Activated naive CD8-positive, alpha-beta T cell treated with anti-CD3 and anti-CD28 coated beads, Interleukin-2, amount 50 U/mL, for 24 hours (primary cell): ENCODE measurements around the gene RAB24.
A peak's percentile ranks its signal among the peaks of the same experiment; 100 is the strongest.

Experiments used
- ATAC-seq: fragments of 150-1000 bp; cut with Tn5 transposase; one replicate; pipeline ENCODE4 v1.10.0; 2021
- DNase-seq: peaks from one replicate; pipeline ENCODE4 v3.0.0; 2021
- H3K27ac Mint-ChIP-seq: one replicate; pipeline ENCODE4 v1.8.0; 2021; ENCODE audit warnings: mild to moderate bottlenecking, mixed read lengths
- H3K27me3 Mint-ChIP-seq: one replicate; pipeline ENCODE4 v1.8.0; 2021; ENCODE audit warnings: mixed read lengths
- H3K36me3 Mint-ChIP-seq: one replicate; pipeline ENCODE4 v1.8.0; 2021; ENCODE audit warnings: low read depth, mixed read lengths
- H3K4me1 Mint-ChIP-seq: one replicate; pipeline ENCODE4 v1.8.0; 2021; ENCODE audit warnings: mixed read lengths
- H3K4me3 Mint-ChIP-seq: one replicate; pipeline ENCODE4 v1.8.0; 2021; ENCODE audit warnings: mild to moderate bottlenecking, moderate library complexity, mixed read lengths
- H3K9me3 Mint-ChIP-seq: one replicate; pipeline ENCODE4 v1.8.0; 2021; ENCODE audit warnings: mixed read lengths

RAB24 gene

DNA sequence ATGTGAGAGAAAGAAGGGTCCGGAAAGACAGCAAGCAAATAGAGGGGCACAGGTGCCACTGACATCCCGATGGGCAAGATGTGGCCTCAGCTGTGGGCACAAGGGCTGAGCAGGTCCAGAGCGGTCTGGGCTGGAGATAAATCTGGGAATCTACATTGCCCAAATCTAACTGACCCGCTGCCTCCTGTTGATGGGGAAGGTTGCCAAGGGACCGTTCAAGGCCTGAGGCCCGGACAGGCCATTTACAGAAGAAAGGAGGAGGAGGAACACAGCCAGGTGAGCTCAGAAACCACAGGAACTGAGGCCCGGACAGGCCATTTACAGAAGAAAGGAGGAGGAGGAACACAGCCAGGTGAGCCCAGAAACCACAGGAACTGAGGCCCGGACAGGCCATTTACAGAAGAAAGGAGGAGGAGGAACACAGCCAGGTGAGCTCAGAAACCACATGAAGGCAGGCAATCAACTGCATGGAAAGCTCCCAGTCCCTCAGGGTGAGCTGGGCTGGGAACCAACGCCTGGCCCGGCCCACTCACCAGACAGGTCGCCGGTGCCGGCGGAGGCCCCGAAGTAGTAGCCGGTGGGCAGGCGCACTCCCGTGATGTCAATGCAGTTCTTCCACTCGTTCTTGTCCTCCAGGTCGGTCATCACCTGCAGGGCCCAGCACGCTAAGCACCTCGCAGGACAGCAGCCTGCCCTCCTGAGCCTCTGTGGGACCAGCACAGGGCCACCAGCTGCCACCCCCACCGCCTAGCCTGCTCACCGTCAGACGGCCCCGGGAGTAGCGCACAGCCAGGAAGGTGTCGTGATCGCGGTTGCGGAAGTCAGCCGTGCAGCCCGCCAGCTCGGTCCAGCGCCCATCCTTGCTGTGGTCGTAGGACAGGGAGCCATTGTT is 33.3 kb upstream of the RAB24 start:
- Mint-ChIP-seq H3K4me3 (no peak overlapping the region), H3K9me3 (no peaks in the 10 kb centered on the region), H3K4me1 (peaks cover 10% of the 10 kb centered on the region), H3K27ac (no peak overlapping the region), H3K36me3 (peaks cover 41% of the 10 kb centered on the region), H3K27me3 (no peaks in the 10 kb centered on the region)
- DNase-seq (no peak), ATAC-seq (no peak)

DNA sequence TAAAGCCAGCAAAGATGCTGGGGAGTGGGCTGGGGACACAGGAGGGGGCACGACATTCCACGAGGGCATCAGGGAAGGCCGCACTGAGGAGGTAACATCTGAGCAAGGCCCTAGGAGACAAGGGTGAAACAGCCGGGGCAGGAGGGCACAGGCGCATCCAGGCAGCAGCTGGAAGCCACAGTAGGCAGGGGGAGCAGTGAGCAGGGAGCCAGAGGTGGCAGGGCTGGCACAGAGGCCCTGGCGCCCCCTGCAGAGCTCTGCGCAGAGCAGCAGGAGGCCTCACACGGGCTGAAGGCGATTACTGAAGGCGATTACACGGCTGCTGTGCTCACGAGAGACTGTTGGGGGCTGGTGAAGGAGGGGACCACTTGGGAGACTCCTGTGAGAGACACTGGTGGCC is 32.6 kb upstream of the RAB24 start:
- Mint-ChIP-seq H3K27ac (no peak overlapping the region), H3K4me3 (no peak overlapping the region), H3K9me3 (no peaks in the 10 kb centered on the region), H3K36me3 (peaks cover 36% of the 10 kb centered on the region), H3K27me3 (no peaks in the 10 kb centered on the region), H3K4me1 (peaks cover 13% of the 10 kb centered on the region)
- ATAC-seq (peak; percentile 70), DNase-seq (peak; percentile 34)

DNA sequence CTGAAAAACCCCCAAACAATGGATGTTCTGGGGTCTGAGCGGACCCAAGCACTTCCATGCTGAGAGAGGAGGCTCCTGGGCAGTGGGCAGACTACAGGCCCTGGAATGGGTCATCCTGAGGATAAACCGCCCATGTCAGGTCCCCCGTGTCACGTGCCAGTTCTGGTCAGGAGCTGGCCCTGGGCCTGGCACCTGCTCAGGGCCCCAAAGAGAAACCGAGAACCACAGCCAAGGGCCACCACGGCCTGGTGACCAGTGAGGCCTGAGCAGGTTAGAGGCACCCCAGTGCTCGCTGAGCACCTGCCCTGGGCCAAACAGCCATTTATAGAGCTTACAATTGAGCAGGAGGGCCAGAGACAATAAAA is 32.2 kb upstream of the RAB24 start:
- Mint-ChIP-seq H3K9me3 (no peaks in the 10 kb centered on the region), H3K36me3 (peaks cover 36% of the 10 kb centered on the region), H3K4me1 (peaks cover 13% of the 10 kb centered on the region), H3K27ac (no peak overlapping the region), H3K4me3 (no peak overlapping the region), H3K27me3 (no peaks in the 10 kb centered on the region)
- ATAC-seq (no peak), DNase-seq (no peak)

DNA sequence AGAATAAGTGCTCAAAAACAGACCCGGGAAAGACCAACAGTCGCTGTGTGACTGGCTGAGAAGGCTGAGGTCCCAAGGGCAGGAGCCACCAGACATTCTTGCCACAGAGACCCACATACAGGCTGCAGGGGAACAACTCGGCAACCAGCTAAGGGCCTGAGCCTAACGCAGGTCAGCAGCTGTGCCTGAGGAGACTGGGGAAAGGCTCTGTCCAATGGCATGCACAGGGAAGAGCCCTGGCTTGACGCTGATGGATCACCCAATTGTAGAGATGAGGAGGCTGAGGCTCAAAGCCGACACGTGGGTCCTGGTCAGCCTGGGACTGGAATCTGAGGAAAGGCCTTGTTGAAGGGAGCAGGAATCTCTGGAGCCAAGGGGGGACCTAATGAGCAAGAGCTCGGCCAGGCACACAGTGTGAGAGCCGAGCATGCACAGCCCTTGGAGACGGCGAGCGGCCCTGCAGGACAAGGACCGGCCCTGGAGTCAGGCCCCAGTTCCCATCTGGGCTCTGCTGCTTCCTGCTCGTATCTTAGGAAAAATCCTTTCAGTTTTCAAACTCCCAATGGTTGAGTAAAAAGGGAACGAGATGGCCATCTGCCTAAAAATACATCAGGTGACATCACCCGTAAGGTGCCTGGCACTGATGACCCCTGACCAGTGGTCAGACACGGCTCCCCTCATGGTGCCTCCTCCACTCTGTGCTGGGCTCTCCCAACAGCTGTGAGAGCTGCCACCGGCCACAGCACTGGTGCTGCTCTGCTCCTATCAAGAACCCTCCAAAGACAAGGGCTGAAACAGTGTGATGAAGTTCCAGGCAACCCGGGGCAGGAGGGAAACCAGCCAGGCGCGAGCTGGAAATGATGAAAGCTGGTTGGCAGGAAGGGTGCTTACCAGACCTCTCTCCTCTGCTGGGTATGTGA is 31.5 kb upstream of the RAB24 start:
- no peak for DNase-seq
- Mint-ChIP-seq H3K36me3 (peaks cover 34% of the 10 kb centered on the region), H3K27ac (no peak overlapping the region)

DNA sequence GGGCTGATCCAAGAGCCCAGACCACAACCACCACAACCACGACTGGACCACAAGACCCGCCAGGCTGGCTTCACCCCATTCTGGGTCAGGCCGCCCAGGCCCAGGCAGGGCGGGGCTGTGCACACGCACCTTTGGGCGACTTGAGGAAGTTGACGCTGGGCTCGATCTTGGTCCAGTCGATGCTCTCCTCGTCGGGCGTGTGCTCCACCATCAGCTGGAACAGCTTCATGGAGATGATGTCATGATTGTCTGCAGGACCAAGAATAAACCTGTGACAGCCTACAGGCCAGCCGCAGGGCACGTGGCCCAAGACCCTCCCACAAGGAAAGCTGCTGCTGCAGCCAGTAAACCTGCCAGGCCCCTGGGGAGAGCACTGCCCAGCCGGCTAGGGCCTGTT is 30.6 kb upstream of the RAB24 start:
- H3K27me3 Mint-ChIP-seq, result no peaks in the 10 kb centered on the region
- no peaks in the 10 kb centered on the region for H3K9me3 Mint-ChIP-seq
- no peak for DNase-seq
- peaks cover 6% of the 10 kb centered on the region for H3K4me1 Mint-ChIP-seq
- no peak for ATAC-seq
- peaks cover 25% of the 10 kb centered on the region for H3K36me3 Mint-ChIP-seq
- no peak overlapping the region for H3K27ac Mint-ChIP-seq
- no peak overlapping the region for H3K4me3 Mint-ChIP-seq

More for the DNA sequence above, 31.5 kb upstream of the RAB24 start:
- H3K9me3 Mint-ChIP-seq, result no peaks in the 10 kb centered on the region
- peaks cover 14% of the 10 kb centered on the region for H3K4me1 Mint-ChIP-seq
- H3K4me3 Mint-ChIP-seq, result no peak overlapping the region
- ATAC-seq, result no peak
- no peaks in the 10 kb centered on the region for H3K27me3 Mint-ChIP-seq

DNA sequence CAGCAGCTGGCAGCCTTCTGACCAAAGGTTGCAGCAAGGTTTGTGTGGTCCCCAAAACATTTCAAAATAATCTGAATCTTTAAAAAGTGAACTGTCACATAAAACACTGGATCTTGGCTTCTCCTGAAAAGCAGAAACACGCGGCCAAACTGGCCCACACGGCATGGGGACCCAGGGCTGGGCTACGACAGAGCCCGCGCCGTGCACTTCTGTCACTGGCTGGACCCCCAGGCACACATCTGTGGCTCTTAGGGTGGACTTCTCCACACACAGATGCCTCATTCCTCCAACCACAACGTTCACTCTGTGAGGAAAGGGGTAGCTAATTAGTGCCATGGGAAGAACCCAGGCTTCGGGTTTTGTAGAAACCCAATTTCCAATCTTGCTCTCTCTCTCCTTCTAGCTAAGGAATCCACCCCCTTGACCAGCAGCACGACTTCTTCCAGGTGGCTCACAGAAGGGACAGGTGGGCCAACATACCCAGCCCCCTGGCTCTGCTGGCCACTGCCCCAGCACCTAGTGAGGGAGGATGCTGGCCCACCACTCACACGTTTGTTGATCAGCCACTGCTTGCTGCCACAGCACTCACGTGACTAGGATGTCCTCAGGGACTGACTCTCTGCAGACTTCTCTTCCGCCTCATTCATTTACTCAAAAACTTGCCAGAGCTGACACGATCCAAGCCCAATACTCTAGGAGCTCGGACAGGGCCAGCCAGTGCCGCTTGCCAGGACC is 30.1 kb upstream of the RAB24 start:
- H3K27ac Mint-ChIP-seq, result no peak overlapping the region
- H3K9me3 Mint-ChIP-seq, result no peaks in the 10 kb centered on the region
- H3K36me3 Mint-ChIP-seq, result peaks cover 25% of the 10 kb centered on the region
- ATAC-seq, result no peak
- no peak for DNase-seq
- H3K4me3 Mint-ChIP-seq, result no peak overlapping the region
- no peaks in the 10 kb centered on the region for H3K27me3 Mint-ChIP-seq
- peaks cover 6% of the 10 kb centered on the region for H3K4me1 Mint-ChIP-seq

DNA sequence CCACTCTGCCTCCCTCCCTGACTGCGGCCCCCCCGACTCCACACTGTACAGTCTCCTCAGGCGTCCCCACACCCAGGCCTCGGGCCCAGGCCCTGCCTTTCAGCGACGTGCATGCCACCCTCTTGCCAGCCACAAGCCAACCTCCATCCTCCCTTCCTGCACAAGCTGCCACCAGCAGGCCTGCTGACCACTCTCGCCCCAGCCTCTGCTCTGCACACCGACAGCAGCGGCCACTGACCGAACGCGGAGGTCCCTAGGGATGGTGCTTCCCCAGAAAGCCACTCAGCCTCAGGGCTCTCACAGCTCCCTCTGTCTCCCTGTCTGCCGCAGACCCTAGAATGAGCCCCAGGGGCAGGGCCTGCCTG is 29.4 kb upstream of the RAB24 start:
- no peak for DNase-seq
- Mint-ChIP-seq H3K36me3 (peaks cover 25% of the 10 kb centered on the region), H3K4me3 (no peak overlapping the region), H3K4me1 (peaks cover 12% of the 10 kb centered on the region), H3K27me3 (no peaks in the 10 kb centered on the region), H3K27ac (no peak overlapping the region), H3K9me3 (no peaks in the 10 kb centered on the region)
- ATAC-seq, result no peak

DNA sequence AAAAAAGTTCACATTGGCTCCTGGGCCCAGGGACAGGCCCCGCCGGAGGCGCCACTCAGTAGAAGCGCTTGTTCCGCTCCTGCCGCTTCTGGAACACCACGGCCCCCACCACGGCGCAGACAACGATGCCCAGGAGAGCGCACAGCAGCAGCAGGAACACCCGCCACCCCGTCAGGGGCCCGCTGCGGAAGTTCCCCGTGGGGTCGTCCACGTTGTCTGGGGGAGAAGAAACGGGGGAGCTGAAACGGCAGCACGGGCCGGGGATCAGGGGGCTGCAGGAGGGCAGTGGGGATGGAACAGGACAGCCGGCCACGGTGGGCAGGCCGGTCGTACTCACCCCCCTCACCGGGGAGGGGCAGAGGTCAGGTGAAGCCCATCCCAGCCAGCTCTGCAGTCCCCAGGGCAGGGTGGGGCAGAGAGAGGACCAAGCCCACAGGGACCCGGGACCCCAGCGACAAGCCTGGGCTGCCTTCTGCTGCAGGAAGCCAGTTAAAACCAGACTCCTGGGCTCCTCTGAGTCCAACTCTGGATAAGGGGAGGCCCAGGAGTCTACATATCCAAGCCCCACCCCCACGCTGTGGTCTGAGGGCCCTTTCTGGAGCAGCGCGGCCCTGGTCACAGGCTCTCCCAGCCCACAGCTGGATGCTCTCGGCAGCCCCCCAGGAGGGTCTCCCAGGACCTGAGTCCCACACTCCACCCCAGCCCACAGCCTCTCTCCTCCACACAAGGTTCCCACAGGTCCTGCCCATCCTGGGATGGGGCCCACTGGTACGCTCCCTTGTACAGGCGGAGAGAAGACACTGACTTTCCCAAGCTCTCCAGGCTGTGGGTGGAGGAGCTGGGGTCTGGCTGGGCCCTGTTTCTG is 28.7 kb upstream of the RAB24 start:
- Mint-ChIP-seq H3K4me3 (no peak overlapping the region), H3K36me3 (peaks cover 25% of the 10 kb centered on the region), H3K27me3 (no peaks in the 10 kb centered on the region), H3K27ac (no peak overlapping the region), H3K9me3 (no peaks in the 10 kb centered on the region), H3K4me1 (peaks cover 17% of the 10 kb centered on the region)
- DNase-seq (no peak), ATAC-seq (no peak)

DNA sequence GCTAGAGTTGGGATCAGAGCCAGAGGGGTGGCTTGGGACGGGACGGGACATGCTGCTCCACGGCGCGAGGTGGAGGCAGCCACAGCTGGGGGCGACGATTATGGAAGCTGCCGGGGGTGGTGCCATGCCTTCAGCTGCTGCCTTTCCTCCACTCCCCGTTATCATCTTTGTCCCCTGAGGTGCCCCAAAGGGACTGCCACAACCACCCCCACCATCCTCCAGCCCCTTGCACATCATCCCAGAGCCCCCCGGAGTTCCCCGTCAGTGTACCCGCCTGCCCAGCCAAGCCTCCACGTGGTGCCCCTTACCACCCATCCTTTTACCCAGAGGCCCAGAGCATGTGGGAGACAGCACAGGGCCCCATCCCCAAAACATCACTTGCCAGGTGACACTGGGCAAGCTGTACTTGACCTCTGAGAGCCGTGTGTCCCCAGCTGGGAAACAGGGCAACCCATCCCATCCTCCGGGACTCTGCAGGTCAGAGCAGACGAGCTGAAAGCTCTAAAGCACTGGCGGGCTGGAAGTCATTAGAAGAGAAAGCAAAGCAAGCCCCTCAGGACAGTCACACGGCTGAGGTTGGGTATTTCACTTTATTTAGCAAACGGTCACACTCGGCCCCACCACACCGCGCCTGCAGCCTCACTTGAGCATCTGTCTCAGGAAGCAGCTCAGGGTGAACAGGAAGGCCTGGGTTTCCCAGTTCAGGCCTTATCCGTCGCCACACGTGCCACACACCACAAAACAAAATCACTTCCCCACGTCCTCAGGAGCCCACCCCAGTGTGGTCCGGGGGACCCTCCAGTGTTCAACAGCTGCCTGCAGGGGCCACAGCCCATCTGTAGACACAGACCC is 27.7 kb upstream of the RAB24 start:
- Mint-ChIP-seq H3K9me3 (no peaks in the 10 kb centered on the region), H3K4me3 (no peak overlapping the region), H3K36me3 (peaks cover 23% of the 10 kb centered on the region), H3K27me3 (no peaks in the 10 kb centered on the region), H3K4me1 (peaks cover 17% of the 10 kb centered on the region), H3K27ac (no peak overlapping the region)
- DNase-seq (no peak), ATAC-seq (no peak)

DNA sequence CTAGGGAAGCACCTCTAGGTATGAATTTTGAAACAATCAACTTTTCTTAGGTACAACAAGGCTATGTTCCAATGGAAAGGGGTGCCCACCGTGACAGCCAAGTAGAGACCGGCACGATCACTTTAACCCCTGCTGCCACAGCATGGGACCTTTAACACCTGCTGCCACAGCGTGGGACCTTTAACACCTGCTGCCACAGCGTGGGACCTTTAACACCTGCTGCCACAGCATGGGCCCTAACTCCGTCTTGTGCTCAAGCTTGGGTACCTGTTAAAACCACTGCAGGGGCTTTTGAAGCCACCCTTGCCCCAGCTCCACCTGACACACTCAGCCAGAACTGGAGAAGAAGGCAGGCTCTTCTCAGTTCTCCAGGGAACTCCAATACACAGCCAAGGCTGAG is 26.4 kb upstream of the RAB24 start:
- H3K4me3 Mint-ChIP-seq, result no peak overlapping the region
- no peak for DNase-seq
- no peaks in the 10 kb centered on the region for H3K27me3 Mint-ChIP-seq
- no peaks in the 10 kb centered on the region for H3K9me3 Mint-ChIP-seq
- ATAC-seq, result no peak
- H3K4me1 Mint-ChIP-seq, result peaks cover 20% of the 10 kb centered on the region
- no peak overlapping the region for H3K27ac Mint-ChIP-seq
- H3K36me3 Mint-ChIP-seq, result peaks cover 14% of the 10 kb centered on the region

DNA sequence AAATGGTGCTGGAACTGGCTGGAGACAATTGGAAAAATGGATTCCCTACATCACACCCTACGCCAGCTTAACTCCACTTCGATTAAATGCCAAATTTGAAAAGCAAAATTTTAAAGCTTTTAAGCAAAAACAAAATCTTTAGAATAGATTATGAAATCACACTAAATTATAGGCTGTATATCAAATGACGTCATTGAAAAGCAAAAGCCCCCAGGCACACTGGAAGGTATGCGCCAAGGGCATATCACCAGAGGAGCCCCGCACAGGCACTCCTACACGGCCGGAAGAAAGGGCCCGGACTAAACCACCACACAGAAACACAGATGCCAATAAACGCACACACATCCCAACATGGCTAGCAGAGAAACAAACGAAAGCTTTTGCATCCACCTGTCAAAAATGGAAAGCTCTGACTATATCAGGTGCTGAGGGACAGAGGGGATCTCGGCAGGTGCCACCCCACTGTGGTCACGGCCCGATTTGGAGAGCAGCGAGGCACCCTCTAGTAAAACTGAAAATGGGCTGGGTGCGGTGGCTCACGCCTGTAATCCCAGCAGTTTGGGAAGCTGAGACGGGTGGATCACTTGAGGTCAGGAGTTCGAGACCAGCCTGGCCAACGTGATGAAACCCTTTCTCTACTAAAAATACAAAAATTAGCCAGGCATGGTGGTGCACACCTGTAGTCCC is 25.2 kb upstream of the RAB24 start:
- Mint-ChIP-seq H3K9me3 (no peaks in the 10 kb centered on the region), H3K27ac (no peak overlapping the region), H3K27me3 (no peaks in the 10 kb centered on the region), H3K36me3 (peaks cover 6% of the 10 kb centered on the region), H3K4me1 (peaks cover 24% of the 10 kb centered on the region), H3K4me3 (no peak overlapping the region)
- no peak for DNase-seq
- ATAC-seq, result no peak

DNA sequence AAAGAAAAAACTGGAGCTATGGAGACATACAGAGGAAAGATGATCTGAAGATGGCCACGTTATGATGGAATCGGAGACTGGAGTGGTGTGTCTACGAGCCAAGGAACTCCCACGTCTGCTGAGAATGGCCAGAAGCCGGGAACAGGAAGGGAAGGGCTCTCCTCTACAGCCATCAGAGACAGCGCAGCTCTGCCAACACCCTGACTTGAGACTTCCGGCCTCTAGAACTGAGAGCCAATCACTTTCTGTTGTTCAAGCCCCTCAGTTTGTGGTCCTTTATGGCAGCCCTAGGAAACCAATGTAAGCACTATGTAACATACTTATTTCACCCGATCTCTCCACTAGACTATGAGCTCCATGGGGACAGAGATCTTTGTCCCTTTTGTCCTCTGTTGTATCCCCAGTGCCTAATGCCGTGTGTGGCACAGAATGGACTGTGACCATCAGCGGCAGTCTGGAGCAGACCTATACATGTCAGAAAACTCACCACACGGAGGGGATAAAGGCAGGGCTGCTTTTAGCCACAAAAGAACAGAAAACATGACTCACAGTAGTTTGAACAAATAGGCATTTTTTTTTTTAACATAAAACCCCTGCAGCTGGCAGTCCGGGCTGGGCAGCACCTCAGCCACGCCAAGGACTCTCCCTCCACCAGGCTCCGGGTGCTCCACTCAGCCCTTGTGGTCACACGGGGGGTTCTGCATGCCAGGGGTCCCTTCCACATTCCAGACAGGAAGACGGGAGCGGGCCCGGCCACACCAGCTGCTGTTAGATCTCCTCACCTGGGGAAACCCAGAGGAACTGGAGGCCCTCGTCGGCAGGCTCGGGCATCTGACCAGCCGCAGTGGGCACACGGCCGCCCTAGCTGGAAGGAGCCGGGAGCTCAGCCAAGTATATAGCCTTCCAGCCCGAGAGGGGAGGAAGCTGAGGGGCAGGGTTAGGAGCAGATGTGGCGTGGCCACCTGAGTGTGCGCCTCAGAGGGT is 24.3 kb upstream of the RAB24 start:
- peak overlapping the region; percentile 32 for H3K4me3 Mint-ChIP-seq
- H3K27me3 Mint-ChIP-seq, result no peaks in the 10 kb centered on the region

More for the DNA sequence above, 24.3 kb upstream of the RAB24 start:
- peak overlapping the region; percentile 64 for H3K27ac Mint-ChIP-seq
- peak; percentile 90 for ATAC-seq
- H3K4me1 Mint-ChIP-seq, result peaks cover 24% of the 10 kb centered on the region
- H3K9me3 Mint-ChIP-seq, result no peaks in the 10 kb centered on the region
- no peak for DNase-seq
- peaks cover 2% of the 10 kb centered on the region for H3K36me3 Mint-ChIP-seq
